HCT116 (cell line): ENCODE results near the gene PRMT2.

Source experiments
- ATF3 ChIP-seq: IDR thresholded peaks from 2 replicates; pipeline ENCODE4 v1.6.1; 2012
- CTCF ChIP-seq, 3 experiments: fragments of 200-600 bp in 1 of 3; sonication (generic) in 1 of 3; IDR thresholded peaks in 2 of 3; conservative IDR thresholded peaks in 1 of 3; 2 replicates each; pipeline ENCODE4 v1.5.1; 2012 to 2017; ENCODE audit warnings: low read depth in 2 of 3, low read length in 2 of 3, antibody characterized with exemption in 1 of 3, borderline replicate concordance in 1 of 3, control low read depth in 1 of 3, mild to moderate bottlenecking in 1 of 3, mixed read lengths in 1 of 3, mixed run types in 1 of 3, moderate library complexity in 1 of 3; ENCODE audit not compliant: insufficient read depth in 1 of 3
- EZH2 ChIP-seq: fragments of 200-600 bp; sonication (generic); IDR thresholded peaks from 2 replicates; pipeline ENCODE4 v1.6.1; 2017; ENCODE audit warnings: antibody characterized with exemption, mixed run types
- EZH2phosphoT487 ChIP-seq: fragments of 200-600 bp; IDR thresholded peaks from 2 replicates; pipeline ENCODE4 v1.6.1; 2018; ENCODE audit warnings: antibody characterized with exemption, borderline replicate concordance
- POLR2A ChIP-seq: IDR thresholded peaks from 2 replicates; pipeline ENCODE4 v1.7.0; 2011; ENCODE audit warnings: borderline replicate concordance; ENCODE audit not compliant: insufficient read depth, insufficient read length; ENCODE audit errors: extremely low read depth
- POLR2AphosphoS5 ChIP-seq: IDR thresholded peaks from 2 replicates; pipeline ENCODE4 v1.6.1; 2011; ENCODE audit warnings: mild to moderate bottlenecking, low read depth, low read length, moderate library complexity
- RAD21 ChIP-seq: IDR thresholded peaks from 2 replicates; pipeline ENCODE4 v1.6.1; 2012; ENCODE audit warnings: low read depth, mild to moderate bottlenecking
- SIN3A ChIP-seq: IDR thresholded peaks from 2 replicates; pipeline ENCODE4 v1.6.1; 2012; ENCODE audit warnings: low read depth
- SP1 ChIP-seq: IDR thresholded peaks from 2 replicates; pipeline ENCODE4 v1.6.1; 2012; ENCODE audit warnings: low read depth
- TCF7L2 ChIP-seq: IDR thresholded peaks from 2 replicates; pipeline ENCODE4 v1.7.0; 2011; ENCODE audit warnings: borderline replicate concordance, inconsistent platforms; ENCODE audit not compliant: insufficient read depth, insufficient read length; ENCODE audit errors: extremely low read depth
- ZBTB33 ChIP-seq: IDR thresholded peaks from 2 replicates; pipeline ENCODE4 v1.6.1; 2011; ENCODE audit warnings: mild to moderate bottlenecking, low read length, moderate library complexity; ENCODE audit not compliant: insufficient replicate concordance; ENCODE audit errors: extremely low read depth

GRCh38 chr21:46618738-46619379, 16.6 kb upstream of the PRMT2 start:
- TF ChIP-seq POLR2A (no peak), CTCF (IDR thresholded peaks at IDR 0.05 in 2 of 3, conservative IDR thresholded peaks at IDR 0.05 in 1 of 3; ENCODE audit: borderline replicate concordance in 1 of 3, insufficient read depth in 1 of 3, low read depth in 2 of 3, low read length in 2 of 3) (no peak), SIN3A (no peak), POLR2AphosphoS5 (no peak), RAD21 (no peak), ZBTB33 (no peak), TCF7L2 (no peak), EZH2 (no peak), EZH2phosphoT487 (no peak), ATF3 (no peak), SP1 (no peak)
